ENCODE data around the gene CNTN2. TPM values are rescaled to one million over a fixed set of nuclear protein-coding genes. Genes with fewer than 3 reads are reported as not detected.
A peak's percentile ranks its signal among the peaks of the same experiment; 100 is the strongest.

The CNTN2 gene
- total and polyA plus RNA-seq, 7 donors, result 0.01 to 0.06 (median 0.05) TPM; not detected in 4

DNA sequence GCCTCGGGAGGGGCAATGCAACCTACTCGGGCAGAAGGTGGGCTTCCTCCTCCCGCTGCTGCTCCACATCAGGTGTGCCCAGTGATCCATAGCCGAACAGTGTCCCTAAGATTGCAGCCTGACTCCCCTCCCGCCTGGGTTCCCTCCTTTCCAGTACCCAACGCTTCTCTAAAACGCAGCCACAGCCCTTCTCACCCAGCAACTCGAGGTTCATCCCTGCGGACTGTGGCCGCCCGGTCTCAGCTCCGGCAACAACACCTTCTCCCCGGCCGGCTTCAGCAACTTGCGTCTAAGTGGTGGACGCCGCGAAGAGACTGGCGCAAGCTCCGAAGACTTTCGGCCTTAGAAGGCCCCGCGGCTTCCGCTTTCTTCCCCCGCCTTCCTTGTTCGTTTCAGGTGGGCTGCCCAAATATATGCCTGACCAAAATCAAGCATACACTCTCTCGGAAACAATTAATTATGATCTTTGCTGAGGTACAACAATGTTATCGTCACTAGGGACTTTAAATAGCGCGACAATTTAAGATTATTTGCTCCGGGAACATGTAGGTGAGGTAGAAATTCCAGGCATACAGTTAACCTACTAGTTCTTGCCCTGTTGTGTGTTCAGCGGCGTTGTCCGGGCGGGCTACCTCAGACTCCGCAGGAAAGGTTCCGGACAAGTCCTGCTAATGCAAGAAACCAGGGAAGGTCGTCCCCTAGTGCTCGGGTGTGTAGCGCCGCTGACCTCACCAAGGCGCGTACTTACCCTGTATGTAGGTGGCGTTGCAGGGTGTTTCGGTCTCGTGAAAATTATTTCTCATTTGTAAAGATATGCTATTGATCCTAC lies 78.9 kb downstream of the CNTN2 start, which contains the start of gene RBBP5:
Gene RBBP5 (minus strand): TSS at position 319 of the 829 bp plus-strand sequence. CDS start 105 bp downstream, at position 214.
- TF ChIP-seq, protein P1, sequence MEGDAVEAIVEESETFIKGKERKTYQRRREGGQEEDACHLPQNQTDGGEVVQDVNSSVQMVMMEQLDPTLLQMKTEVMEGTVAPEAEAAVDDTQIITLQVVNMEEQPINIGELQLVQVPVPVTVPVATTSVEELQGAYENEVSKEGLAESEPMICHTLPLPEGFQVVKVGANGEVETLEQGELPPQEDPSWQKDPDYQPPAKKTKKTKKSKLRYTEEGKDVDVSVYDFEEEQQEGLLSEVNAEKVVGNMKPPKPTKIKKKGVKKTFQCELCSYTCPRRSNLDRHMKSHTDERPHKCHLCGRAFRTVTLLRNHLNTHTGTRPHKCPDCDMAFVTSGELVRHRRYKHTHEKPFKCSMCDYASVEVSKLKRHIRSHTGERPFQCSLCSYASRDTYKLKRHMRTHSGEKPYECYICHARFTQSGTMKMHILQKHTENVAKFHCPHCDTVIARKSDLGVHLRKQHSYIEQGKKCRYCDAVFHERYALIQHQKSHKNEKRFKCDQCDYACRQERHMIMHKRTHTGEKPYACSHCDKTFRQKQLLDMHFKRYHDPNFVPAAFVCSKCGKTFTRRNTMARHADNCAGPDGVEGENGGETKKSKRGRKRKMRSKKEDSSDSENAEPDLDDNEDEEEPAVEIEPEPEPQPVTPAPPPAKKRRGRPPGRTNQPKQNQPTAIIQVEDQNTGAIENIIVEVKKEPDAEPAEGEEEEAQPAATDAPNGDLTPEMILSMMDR (IDR thresholded peaks at IDR 0.05), result peak; percentile 61
- no peaks in the 10 kb centered on the region for H3K27me3 ChIP-seq (ENCODE audit: insufficient read depth in 3 of 3, low read length in 2 of 3)
- peak; percentile 98 to 99 (median 99) for ATAC-seq
- peak within 1 kb of the TSS; percentile 93 for H3K4me3 ChIP-seq
- peak within 1 kb of the TSS; percentile 93 for H3K27ac ChIP-seq
- H3K4me1 ChIP-seq, result peaks cover 23% of the 10 kb centered on the region
- H3K9me3 ChIP-seq, result no peaks in the 10 kb centered on the region
- peaks cover 0 to 14% of the 10 kb centered on the region in 2 donors for H3K36me3 ChIP-seq (ENCODE audit: insufficient read depth in 1 of 2, low read depth in 1 of 2)
- intact Hi-C loops (cut with DNase I), result loop anchor here in 1 of 2 donors (5.0 kb wide), 1 partner anchor 90 kb away; the partner anchor contains the start of gene DSTYK
- WGBS, 3 donors, result 0% methylated on average over 46 of the region's 46 CpGs
- DNase-seq, result peak; percentile 95 to 97

DNA sequence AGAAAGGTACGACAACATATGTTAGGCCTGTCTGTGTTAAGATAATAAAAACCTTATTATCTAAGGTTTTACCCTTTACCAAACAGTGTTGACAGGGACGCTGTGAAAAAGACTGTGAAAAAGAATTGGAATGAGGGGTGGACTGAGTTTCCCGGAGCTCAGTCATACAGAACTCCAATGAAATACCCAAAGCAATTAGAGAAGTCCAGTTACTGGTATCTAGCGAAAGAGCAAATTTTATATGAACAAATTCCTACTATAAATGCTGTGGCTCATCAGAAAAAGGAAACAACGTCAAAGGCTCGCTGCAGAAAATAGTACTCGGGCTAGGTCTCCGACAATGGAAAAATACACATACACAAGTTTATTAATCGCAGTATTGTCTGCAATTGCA lies 79.5 kb downstream of the CNTN2 start:
- DNase-seq, result no peak
- peaks cover 0 to 8% of the 10 kb centered on the region in 2 donors for H3K36me3 ChIP-seq (ENCODE audit: insufficient read depth in 1 of 2, low read depth in 1 of 2)
- TF ChIP-seq, protein P1 (IDR thresholded peaks at IDR 0.05), result no peak
- intact Hi-C loops (cut with DNase I), result loop anchor here in 1 of 2 donors (5.0 kb wide), 1 partner anchor 90 kb away; the partner anchor contains the start of gene DSTYK
- H3K4me3 ChIP-seq, result peak overlapping the region; percentile 93
- no peaks in the 10 kb centered on the region for H3K27me3 ChIP-seq (ENCODE audit: insufficient read depth in 3 of 3, low read length in 2 of 3)
- peak overlapping the region; percentile 93 for H3K27ac ChIP-seq
- no peaks in the 10 kb centered on the region for H3K9me3 ChIP-seq
- H3K4me1 ChIP-seq, result peaks cover 23% of the 10 kb centered on the region
- 25 to 36% (median 30%) methylated on average over 9 of the region's 9 CpGs for WGBS, 3 donors
- peak in 2 of 4 donors; percentile 4 to 19 for ATAC-seq

DNA sequence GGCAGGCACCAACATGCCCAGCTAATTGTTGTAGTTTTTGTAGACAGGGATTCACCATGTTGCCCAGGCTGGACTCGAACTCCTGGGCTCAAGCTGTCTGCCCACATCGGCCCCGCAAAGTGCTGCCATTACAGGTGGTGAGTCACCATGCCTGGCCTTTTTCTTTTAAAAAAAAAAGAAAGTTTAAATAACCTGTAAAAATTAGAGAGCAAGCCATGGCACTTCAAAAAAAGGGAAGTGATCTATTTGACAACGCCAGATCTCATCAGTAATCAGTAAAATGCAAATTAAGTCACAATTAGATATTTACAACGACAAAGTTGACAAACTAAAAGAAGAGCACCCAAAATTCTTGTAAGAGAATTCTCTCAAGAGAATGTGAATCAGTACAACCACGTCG lies 81.7 kb downstream of the CNTN2 start:
- DNase-seq (no peak), ATAC-seq (no peak)
- 81 to 87% (median 83%) methylated on average over 7 of the region's 7 CpGs for WGBS, 3 donors
- no peak overlapping the region for H3K27ac ChIP-seq
- H3K4me1 ChIP-seq, result peaks cover 20% of the 10 kb centered on the region
- no peaks in the 10 kb centered on the region for H3K36me3 ChIP-seq (ENCODE audit: insufficient read depth in 1 of 2, low read depth in 1 of 2)
- intact Hi-C loops (cut with DNase I), result loop anchor here in 1 of 2 donors (5.0 kb wide), 1 partner anchor 88 kb away; the partner anchor contains the start of gene DSTYK
- H3K27me3 ChIP-seq (ENCODE audit: insufficient read depth in 3 of 3, low read length in 2 of 3), result no peaks in the 10 kb centered on the region
- no peaks in the 10 kb centered on the region for H3K9me3 ChIP-seq
- TF ChIP-seq, protein P1 (IDR thresholded peaks at IDR 0.05), result no peak
- no peak overlapping the region for H3K4me3 ChIP-seq

DNA sequence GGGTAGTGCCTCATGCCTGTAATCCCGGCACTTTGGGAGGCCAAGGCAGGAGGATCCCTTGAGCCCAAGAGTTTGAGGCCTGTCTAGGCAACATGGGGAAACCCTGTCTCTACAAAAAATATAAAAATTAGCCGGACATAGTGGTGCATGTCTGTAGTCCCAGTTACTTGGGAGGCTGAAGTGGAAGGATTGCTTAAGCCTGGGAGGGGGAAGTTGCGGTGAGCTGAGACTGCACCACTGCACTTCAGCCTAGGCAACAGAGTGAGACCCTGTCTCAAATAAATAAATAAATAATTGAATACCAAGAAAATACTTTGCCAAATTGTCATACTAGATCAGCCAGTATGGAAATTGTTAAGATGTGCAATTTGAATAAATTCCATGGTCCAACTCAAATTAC lies 84.6 kb downstream of the CNTN2 start:
- Histone ChIP-seq H3K36me3 (ENCODE audit: insufficient read depth in 1 of 2, low read depth in 1 of 2) (no peaks in the 10 kb centered on the region), H3K4me3 (no peak overlapping the region), H3K4me1 (peaks cover 6% of the 10 kb centered on the region), H3K9me3 (no peaks in the 10 kb centered on the region), H3K27ac (no peak overlapping the region), H3K27me3 (ENCODE audit: insufficient read depth in 3 of 3, low read length in 2 of 3) (no peaks in the 10 kb centered on the region)
- 87 to 89% (median 88%) methylated on average over 3 of the region's 3 CpGs for WGBS, 3 donors
- intact Hi-C loops (cut with DNase I), result no loop called here
- ATAC-seq (no peak), DNase-seq (no peak)
- TF ChIP-seq, protein P1 (IDR thresholded peaks at IDR 0.05), result no peak

Other genes starting within 250 kb of the CNTN2 start
- gene NFASC, start 172.3 kb upstream of the CNTN2 start, total RNA-seq, result 1 to 10 TPM in 3 of 4 donors, under 1 TPM in 1; 0.90 to 7.5 (median 1.9) TPM
- under 1 TPM; 0.46 to 0.75 (median 0.73) TPM for gene NFASC, start 172.3 kb upstream of the CNTN2 start, polyA plus RNA-seq
- 1 to 10 TPM; 3.1 to 6.1 (median 3.6) TPM for gene TMEM81, start 41.2 kb downstream of the CNTN2 start, total RNA-seq
- 10 to 100 TPM in 1 of 3 donors, 1 to 10 TPM in 2; 3.9 to 15.2 (median 7.9) TPM for gene TMEM81, start 41.2 kb downstream of the CNTN2 start, polyA plus RNA-seq
- 10 to 100 TPM; 10.7 to 15.2 (median 13.3) TPM for gene RBBP5, start 78.8 kb downstream of the CNTN2 start, total RNA-seq
- 10 to 100 TPM in 1 of 3 donors, 1 to 10 TPM in 2; 6.8 to 28.9 (median 8.3) TPM for gene RBBP5, start 78.8 kb downstream of the CNTN2 start, polyA plus RNA-seq
- gene DSTYK, start 168.5 kb downstream of the CNTN2 start, total RNA-seq, result 10 to 100 TPM in 3 of 4 donors, 1 to 10 TPM in 1; 10.0 to 22.6 (median 13.9) TPM
- 10 to 100 TPM in 1 of 3 donors, 1 to 10 TPM in 2; 2.3 to 19.3 (median 5.2) TPM for gene DSTYK, start 168.5 kb downstream of the CNTN2 start, polyA plus RNA-seq
- gene TMCC2, start 184.7 kb downstream of the CNTN2 start, total RNA-seq, result 10 to 100 TPM in 1 of 4 donors, 1 to 10 TPM in 3; 3.4 to 21.4 (median 6.9) TPM
- gene TMCC2, start 184.7 kb downstream of the CNTN2 start, polyA plus RNA-seq, result 10 to 100 TPM in 1 of 3 donors, 1 to 10 TPM in 1, under 1 TPM in 1; 0.66 to 17.5 (median 4.3) TPM

Data from psoas muscle (tissue), 8 donors.